Adrenal gland (tissue), 19 donors: ENCODE measurements around the gene FHOD3. TPM values are rescaled to one million over a fixed set of nuclear protein-coding genes. Genes with fewer than 3 reads are reported as not detected.

Experiments
- DNase-seq, 7 donors: peaks; one replicate each; pipeline ENCODE4 v3.0.0-alpha.2; 2019 to 2020
- H3K27ac ChIP-seq, 5 donors: fragments of 200-600 bp; sonication (generic) in 4 of 5; 1 replicate in 3 of 5; 2 replicates in 2 of 5; pipeline versions ENCODE4 v1.5.1 to v1.8.0; 2016 to 2020; ENCODE audit warnings: mild to moderate bottlenecking in 1 of 5
- H3K27me3 ChIP-seq: fragments of 200-600 bp; 2 replicates; pipeline ENCODE4 v1.8.0; 2021
- H3K36me3 ChIP-seq, 2 donors: fragments of 200-600 bp; replicated peaks in 1 of 2; 1 replicate in 1 of 2; 2 replicates in 1 of 2; pipeline versions ENCODE4 v1.5.1 to v1.8.0; 2018 to 2022
- H3K4me1 ChIP-seq, 2 donors: fragments of 200-600 bp; replicated peaks in 1 of 2; 1 replicate in 1 of 2; 2 replicates in 1 of 2; pipeline versions ENCODE4 v1.5.1 to v1.8.0; 2018 to 2021
- H3K4me3 ChIP-seq, 4 donors: fragments of 200-600 bp; sonication (generic) in 3 of 4; one replicate each; pipeline ENCODE4 v1.5.1; 2016 to 2018
- H3K9me3 ChIP-seq, 3 donors: fragments of 200-600 bp; sonication (generic) in 1 of 3; replicated peaks in 1 of 3; 1 replicate in 2 of 3; 2 replicates in 1 of 3; pipeline versions ENCODE4 v1.5.1 to v1.8.0; 2016 to 2021
- POLR2A ChIP-seq, 2 donors: fragments of 450-650 bp; IDR thresholded peaks; one replicate each; pipeline ENCODE4 v1.6.1; 2017; ENCODE audit warnings: antibody characterized with exemption in 2 of 2, mild to moderate bottlenecking in 2 of 2, moderate library complexity in 1 of 2
- WGBS, 4 donors: extraction: QIAGEN DNeasy Blood & Tissue Kit in 2 of 4; methylation state at CpG; one replicate each; pipeline versions ENCODE4 v1.1.5 to v1.1.7; 2013 to 2017; 5-methylcytosine and 5-hydroxymethylcytosine counted together
- intact Hi-C, 2 donors: fragments of 100-400 bp; cut with DNase I; formaldehyde crosslinking; loops; one replicate each; pipeline versions ENCODE4 v1.14.1 to v1.15.0; 2022 to 2023
- long read RNA-seq, 10 donors: library from polyadenylated mRNA in 3 of 10; unstranded in 2 of 10; stranded (forward) in 1 of 10; transcript quantifications; one replicate each; pipeline ENCODE4 v2.0.0 and lab custom pipeline, GENCODE V29; 2021 to 2026
- polyA plus RNA-seq, 3 donors: library from polyadenylated mRNA; stranded (reverse); fragments of 200-250 nt in 2 of 3; fragments of 350-450 nt in 1 of 3; fragmentation: Illumina TruSeq in 1 of 3; extraction: RNeasy Lipid Tissue Mini Kit (QIAGEN cat#74804) in 1 of 3; gene quantifications; one replicate each; pipeline ENCODE4 v1.2.3, GENCODE V29; 2013 to 2014
- total RNA-seq, 9 donors: library from RNA; depleted of rRNA in 4 of 9; stranded (reverse); fragments of >200 nt in 4 of 9; fragments of 120-200 nt in 1 of 9; fragmentation: NEBNext Ultra II Directional in 1 of 9; extraction: Animal tissue kit (Norgen Biotek cat#: 25700) in 1 of 9; gene quantifications; one replicate each; pipeline versions ENCODE4 v1.1.0 to v1.2.4, GENCODE V29; 2013 to 2023
- TF ChIP-seq, protein P1 (sequence below), 6 experiments: fragments of 450-650 bp in 4 of 6; fragments of 200-600 bp in 2 of 6; sonication (generic) in 1 of 6; IDR thresholded peaks; 1 replicate in 5 of 6; 2 replicates in 1 of 6; pipeline versions ENCODE4 v1.5.1 to v1.8.0; 2016 to 2021; ENCODE audit warnings: antibody characterized with exemption in 6 of 6, mild to moderate bottlenecking in 2 of 6, moderate library complexity in 1 of 6
- donor health status: healthy with polysubstance abuse.
- donor health status: Bipolar disorder and iron deficiency.
- donor health status: DM: yes; HTN: yes; CAD: no.
- donor health status: DM: no; HTN: no; CAD: no.
- donor health status: DM: no; HTN: no; CAD: no.
- donor health status: DM: yes; HTN: yes; CAD: no.

The FHOD3 gene
- total RNA-seq (10 to 100 TPM; 17.5 to 84.6 (median 45.6) TPM), polyA plus RNA-seq (10 to 100 TPM; 55.3 to 87.9 (median 68.7) TPM)
- long read RNA-seq, donor 1, partial matches to known transcripts, result 22 of 34 reads
- long read RNA-seq, donor 1, other reads (novel, unspliced or antisense), result 12 of 34 reads
- long read RNA-seq, donor 2, partial matches to known transcripts, result 0 of 41 reads
- long read RNA-seq, donor 2, other reads (novel, unspliced or antisense), result 41 of 41 reads
- long read RNA-seq, donor 3, partial matches to known transcripts, result 0 of 38 reads
- long read RNA-seq, donor 3, other reads (novel, unspliced or antisense), result 37 of 38 reads
- long read RNA-seq, donor 4, partial matches to known transcripts, result 3 of 8 reads
- long read RNA-seq, donor 4, other reads (novel, unspliced or antisense), result 5 of 8 reads
- long read RNA-seq, donor 5, full-length matches to known transcripts, result 18 of 33 reads
- long read RNA-seq, donor 5, partial matches to known transcripts, result 4 of 33 reads
- long read RNA-seq, donor 5, other reads (novel, unspliced or antisense), result 11 of 33 reads
- long read RNA-seq, donor 6, partial matches to known transcripts, result 4 of 8 reads
- long read RNA-seq, donor 6, other reads (novel, unspliced or antisense), result 4 of 8 reads
- long read RNA-seq, donor 7, result 0 reads
- long read RNA-seq, donor 8, partial matches to known transcripts, result 0 of 2 reads
- long read RNA-seq, donor 8, other reads (novel, unspliced or antisense), result 0 of 2 reads
- long read RNA-seq, donor 9, partial matches to known transcripts, result 19 of 50 reads
- long read RNA-seq, donor 9, other reads (novel, unspliced or antisense), result 31 of 50 reads
- long read RNA-seq, donor 10, full-length matches to known transcripts, result 1 of 1 reads
- long read RNA-seq, donor 10, partial matches to known transcripts, result 0 of 1 reads
- long read RNA-seq, donor 10, other reads (novel, unspliced or antisense), result 0 of 1 reads

DNA sequence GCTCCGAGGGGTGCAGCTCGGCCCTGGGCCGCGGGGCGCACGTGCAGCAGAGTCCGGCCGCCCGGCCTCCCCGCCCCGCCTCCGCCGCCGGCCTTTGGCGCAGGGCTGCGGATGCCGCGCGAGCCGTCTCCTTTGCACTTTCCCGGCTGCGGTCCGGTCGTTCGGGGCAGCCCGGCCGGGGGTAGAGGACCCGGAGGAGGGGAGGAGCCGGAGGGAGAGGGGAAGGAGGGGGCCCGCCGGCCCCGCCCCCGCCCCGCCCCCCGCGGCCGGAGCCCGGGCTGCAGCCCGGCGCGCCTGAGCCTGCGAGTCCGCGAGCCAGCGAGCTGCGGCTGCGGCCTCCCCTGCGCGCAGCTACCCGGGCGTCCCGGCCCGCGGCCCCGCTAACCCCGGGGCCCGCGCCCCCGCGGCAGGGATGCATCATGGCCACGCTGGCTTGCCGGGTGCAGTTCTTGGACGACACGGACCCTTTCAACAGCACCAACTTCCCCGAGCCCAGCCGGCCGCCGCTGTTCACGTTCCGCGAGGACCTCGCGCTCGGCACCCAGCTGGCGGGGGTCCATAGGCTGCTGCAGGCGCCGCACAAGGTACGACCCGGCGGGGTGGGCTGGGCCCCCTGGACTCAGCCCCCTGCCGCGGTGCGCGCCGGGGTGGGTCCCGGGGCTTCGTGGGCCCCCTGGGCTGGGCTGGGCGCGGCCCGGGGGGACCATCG lies at the start of gene FHOD3:
Gene FHOD3 (plus strand): TSS at position 297 of the 709 bp plus-strand sequence. CDS start 123 bp downstream, at position 420.
- peak; percentile 77 to 86 (median 84) for DNase-seq
- TF ChIP-seq, protein P1, sequence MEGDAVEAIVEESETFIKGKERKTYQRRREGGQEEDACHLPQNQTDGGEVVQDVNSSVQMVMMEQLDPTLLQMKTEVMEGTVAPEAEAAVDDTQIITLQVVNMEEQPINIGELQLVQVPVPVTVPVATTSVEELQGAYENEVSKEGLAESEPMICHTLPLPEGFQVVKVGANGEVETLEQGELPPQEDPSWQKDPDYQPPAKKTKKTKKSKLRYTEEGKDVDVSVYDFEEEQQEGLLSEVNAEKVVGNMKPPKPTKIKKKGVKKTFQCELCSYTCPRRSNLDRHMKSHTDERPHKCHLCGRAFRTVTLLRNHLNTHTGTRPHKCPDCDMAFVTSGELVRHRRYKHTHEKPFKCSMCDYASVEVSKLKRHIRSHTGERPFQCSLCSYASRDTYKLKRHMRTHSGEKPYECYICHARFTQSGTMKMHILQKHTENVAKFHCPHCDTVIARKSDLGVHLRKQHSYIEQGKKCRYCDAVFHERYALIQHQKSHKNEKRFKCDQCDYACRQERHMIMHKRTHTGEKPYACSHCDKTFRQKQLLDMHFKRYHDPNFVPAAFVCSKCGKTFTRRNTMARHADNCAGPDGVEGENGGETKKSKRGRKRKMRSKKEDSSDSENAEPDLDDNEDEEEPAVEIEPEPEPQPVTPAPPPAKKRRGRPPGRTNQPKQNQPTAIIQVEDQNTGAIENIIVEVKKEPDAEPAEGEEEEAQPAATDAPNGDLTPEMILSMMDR (IDR thresholded peaks at IDR 0.05), result no peak
- peak in 1 of 2 donors; percentile 62 for TF ChIP-seq POLR2A (IDR thresholded peaks at IDR 0.05)
- Histone ChIP-seq H3K9me3 (no peaks in the 10 kb centered on the region), H3K27me3 (no peaks in the 10 kb centered on the region), H3K27ac (peak within 1 kb of the TSS in 3 of 5 donors; percentile 45 to 80 (median 64)), H3K4me3 (peak within 1 kb of the TSS; percentile 26 to 84 (median 55)), H3K4me1 (peaks cover 6 to 12% of the 10 kb centered on the region in 2 donors), H3K36me3 (no peaks in the 10 kb centered on the region)
- intact Hi-C loops, result loop anchor here (5.0 kb wide), 1 partner anchor 275 kb away; no protein-coding TSS in a partner anchor
- WGBS, 4 donors, result 0 to 1% (median 1%) methylated on average over 5 to 91 of the region's 91 CpGs; no CpG with 5 or more reads in 1 of the 4 donors

DNA sequence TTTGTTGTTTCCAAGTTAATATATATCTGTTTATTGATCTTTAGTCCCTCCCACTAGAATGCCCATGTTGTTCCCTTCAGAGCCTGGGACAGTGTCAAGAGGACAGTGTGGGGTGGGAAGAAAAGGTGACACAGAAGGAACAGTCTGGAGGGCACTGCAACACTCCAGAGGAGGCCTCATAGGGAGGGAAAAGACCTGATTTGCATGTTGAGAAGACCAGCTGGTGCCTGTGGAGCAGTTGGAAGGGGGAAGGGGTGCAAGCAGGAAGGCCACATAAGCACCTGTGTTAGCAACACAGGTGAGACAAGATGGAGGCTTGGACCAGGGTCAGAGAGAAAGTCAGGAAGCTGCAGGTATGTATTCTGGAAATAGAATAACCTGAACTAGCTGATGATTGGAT lies 48.1 kb upstream of the FHOD3 start:
- DNase-seq, result no peak
- intact Hi-C loops, result no loop called here
- H3K4me1 ChIP-seq, result no peaks in the 10 kb centered on the region
- H3K27me3 ChIP-seq, result no peaks in the 10 kb centered on the region
- H3K36me3 ChIP-seq, result peaks cover 0 to 7% of the 10 kb centered on the region in 2 donors
- no peaks in the 10 kb centered on the region for H3K9me3 ChIP-seq
- TF ChIP-seq POLR2A (IDR thresholded peaks at IDR 0.05), result no peak
- TF ChIP-seq, protein P1 (IDR thresholded peaks at IDR 0.05), result no peak
- no peak overlapping the region for H3K4me3 ChIP-seq
- no peak overlapping the region for H3K27ac ChIP-seq

DNA sequence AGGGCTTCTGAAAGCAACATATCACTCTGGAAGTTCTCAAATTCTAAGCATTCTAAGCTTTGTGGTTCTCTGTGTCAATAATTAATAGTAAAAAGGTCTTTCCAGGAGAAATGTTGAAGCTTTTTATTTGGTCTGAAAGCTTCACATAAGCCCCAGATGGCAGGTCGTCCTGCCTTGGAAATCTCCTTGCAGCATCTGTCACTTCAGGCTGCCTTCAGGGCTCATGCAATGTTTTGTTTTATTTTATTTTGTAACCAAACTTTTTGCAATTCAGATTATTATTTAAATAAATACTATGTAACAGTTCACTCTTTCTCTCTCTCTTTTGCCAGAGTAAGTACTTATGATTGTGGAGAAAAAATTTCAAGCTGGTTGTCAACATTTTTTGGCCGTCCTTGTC lies 46.7 kb upstream of the FHOD3 start:
- no peaks in the 10 kb centered on the region for H3K27me3 ChIP-seq
- no peak overlapping the region for H3K27ac ChIP-seq
- 72 to 89% (median 82%) methylated on average over 2 of the region's 2 CpGs for WGBS, 4 donors
- no peaks in the 10 kb centered on the region for H3K9me3 ChIP-seq
- no peak for TF ChIP-seq POLR2A (IDR thresholded peaks at IDR 0.05)
- TF ChIP-seq, protein P1 (IDR thresholded peaks at IDR 0.05), result no peak
- H3K36me3 ChIP-seq, result peaks cover 0 to 7% of the 10 kb centered on the region in 2 donors
- no peak for DNase-seq
- intact Hi-C loops, result no loop called here
- H3K4me1 ChIP-seq, result no peaks in the 10 kb centered on the region
- no peak overlapping the region for H3K4me3 ChIP-seq
